CD4-positive, alpha-beta T cell (primary cell): ENCODE measurements around the gene GAS2L2. TPM values are rescaled to one million over a fixed set of nuclear protein-coding genes. Genes with fewer than 3 reads are reported as not detected.

Experiments
- ATAC-seq: fragments of 200-7000 bp; cut with Tn5 transposase; one replicate; pipeline ENCODE4 v1.10.0; 2022; ENCODE audit warnings: mild to moderate bottlenecking; ENCODE audit not compliant: poor library complexity
- CTCF ChIA-PET: fragments of 350-600 bp; sonication (Branson Sonifier 250); formaldehyde crosslinking; loops from one replicate; lab custom pipeline; 2021; ENCODE audit warnings: antibody characterized with exemption, inconsistent platforms; lab: Charles Lee
- POLR2A ChIA-PET: fragments of 350-600 bp; sonication (Branson Sonifier 250); formaldehyde crosslinking; loops from one replicate; lab custom pipeline; 2021; ENCODE audit warnings: antibody characterized with exemption, inconsistent platforms; lab: Charles Lee
- DNase-seq, 14 experiments: peaks; one replicate each; pipeline ENCODE4 v3.0.0-alpha.2; 2013 to 2020; ENCODE audit warnings: mixed read lengths in 2 of 14
- H3K27ac ChIP-seq, 2 donors: one replicate each; pipeline versions ENCODE4 v1.5.1 to v1.7.0; 2013; ENCODE audit warnings: low read length in 2 of 2, low read depth in 1 of 2, mild to moderate bottlenecking in 1 of 2
- H3K27me3 ChIP-seq, 2 experiments: 1 replicate in 1 of 2; 2 replicates in 1 of 2; pipeline versions ENCODE4 v1.6.1 to v1.7.0; 2013; ENCODE audit warnings: low read length in 2 of 2, control low read depth in 1 of 2, mild to moderate bottlenecking in 1 of 2, moderate library complexity in 1 of 2; ENCODE audit not compliant: insufficient read depth in 2 of 2, control insufficient read depth in 1 of 2
- H3K36me3 ChIP-seq: one replicate; pipeline ENCODE4 v1.6.1; 2013; ENCODE audit warnings: low read length, control low read depth; ENCODE audit not compliant: insufficient read depth
- H3K4me1 ChIP-seq: one replicate; pipeline ENCODE4 v1.6.1; 2013; ENCODE audit warnings: low read length, control low read depth; ENCODE audit not compliant: insufficient read depth
- H3K4me3 ChIP-seq: one replicate; pipeline ENCODE4 v1.5.1; 2013; ENCODE audit warnings: mild to moderate bottlenecking, low read length, moderate library complexity
- H3K9me3 ChIP-seq, 2 experiments: 1 replicate in 1 of 2; 2 replicates in 1 of 2; pipeline versions ENCODE4 v1.6.1 to v1.7.0; 2013; ENCODE audit warnings: low read length in 2 of 2, mild to moderate bottlenecking in 2 of 2, control low read depth in 1 of 2, moderate library complexity in 1 of 2; ENCODE audit not compliant: control insufficient read depth in 1 of 2, insufficient read depth in 1 of 2
- H3K27ac Mint-ChIP-seq: one replicate; pipeline ENCODE4 v1.8.0; 2020; ENCODE audit warnings: mixed read lengths
- H3K27me3 Mint-ChIP-seq: one replicate; pipeline ENCODE4 v1.8.0; 2021; ENCODE audit warnings: mixed read lengths
- H3K36me3 Mint-ChIP-seq: one replicate; pipeline ENCODE4 v1.8.0; 2021; ENCODE audit warnings: low read depth, mixed read lengths
- H3K4me1 Mint-ChIP-seq: one replicate; pipeline ENCODE4 v1.8.0; 2021; ENCODE audit warnings: low read depth, mixed read lengths
- H3K4me3 Mint-ChIP-seq: one replicate; pipeline ENCODE4 v1.8.0; 2020; ENCODE audit warnings: mild to moderate bottlenecking, mixed read lengths
- H3K9me3 Mint-ChIP-seq: one replicate; pipeline ENCODE4 v1.8.0; 2020; ENCODE audit warnings: mixed read lengths
- CTCF ChIP-seq: fragments of 200-600 bp; IDR thresholded peaks from one replicate; pipeline ENCODE4 v1.8.0; 2022; ENCODE audit warnings: antibody characterized with exemption, mild to moderate bottlenecking
- intact Hi-C, 2 experiments: fragments of 100-400 bp; cut with DNase I in 1 of 2; cut with micrococcal nuclease in 1 of 2; formaldehyde crosslinking; loops; one replicate each; pipeline versions ENCODE4 v1.15.1 to v1.9.0; 2023 to 2025; cut with DNase I, micrococcal nuclease
- total RNA-seq, 174 experiments: library from RNA in 2 of 174; stranded (reverse) in 2 of 174; gene quantifications; one replicate each; pipeline ENCODE4 v1.2.3 and lab custom pipeline; 2021 to 2026

Gene GAS2L2
- total RNA-seq, 2 experiments from 2014 or later, result 0.19 to 0.22 TPM

- TF ChIP-seq CTCF, result no peak
- Mint-ChIP-seq H3K4me3 (no peak overlapping the region), H3K36me3 (no peaks in the 10 kb centered on the region), H3K27ac (no peak overlapping the region), H3K9me3 (no peaks in the 10 kb centered on the region), H3K27me3 (peaks cover 41% of the 10 kb centered on the region), H3K4me1 (no peaks in the 10 kb centered on the region)
- POLR2A ChIA-PET, result no interaction called here
- ATAC-seq (no peak), DNase-seq (no peak)
- no peak overlapping the region for H3K27ac ChIP-seq
- no peaks in the 10 kb centered on the region for H3K36me3 ChIP-seq
- H3K9me3 ChIP-seq, result peaks cover 0 to 11% of the 10 kb centered on the region in 2 experiments
- H3K27me3 ChIP-seq, result peaks cover 22 to 30% of the 10 kb centered on the region in 2 experiments
- no peak overlapping the region for H3K4me3 ChIP-seq
- peaks cover 17% of the 10 kb centered on the region for H3K4me1 ChIP-seq
- CTCF ChIA-PET, result no interaction called here
- intact Hi-C loops, result loop anchor here in 1 of 2 experiments (10.0 kb wide), 1 partner anchor 498 kb away; the partner anchor contains the start of gene SLFN5
These were observed 10.5 kb downstream of the GAS2L2 start for GRCh38 chr17:35742496-35742895.

GRCh38 chr17:35740997-35741931 is 11.8 kb downstream of the GAS2L2 start:
- Mint-ChIP-seq H3K9me3 (no peaks in the 10 kb centered on the region), H3K27ac (no peak overlapping the region), H3K4me1 (no peaks in the 10 kb centered on the region), H3K4me3 (peak overlapping the region; percentile 38), H3K27me3 (peaks cover 36% of the 10 kb centered on the region), H3K36me3 (no peaks in the 10 kb centered on the region)
- ChIA-PET POLR2A (no interaction called here), CTCF (no interaction called here)
- H3K36me3 ChIP-seq, result no peaks in the 10 kb centered on the region
- ATAC-seq, result peak; percentile 48
- H3K27me3 ChIP-seq, result peaks cover 22 to 30% of the 10 kb centered on the region in 2 experiments
- peaks cover 12% of the 10 kb centered on the region for H3K4me1 ChIP-seq
- intact Hi-C loops, result loop anchor here in 1 of 2 experiments (10.0 kb wide), 1 partner anchor 496 kb away; the partner anchor contains the start of gene SLFN5
- no peak overlapping the region for H3K27ac ChIP-seq
- peaks cover 0 to 11% of the 10 kb centered on the region in 2 experiments for H3K9me3 ChIP-seq
- peak in 4 of 14 experiments; percentile 5 to 27 (median 18) for DNase-seq
- H3K4me3 ChIP-seq, result peak overlapping the region; percentile 19
- TF ChIP-seq CTCF, result no peak

- Histone ChIP-seq H3K4me1 (peaks cover 12% of the 10 kb centered on the region), H3K27me3 (peaks cover 20 to 30% of the 10 kb centered on the region in 2 experiments), H3K27ac (no peak overlapping the region), H3K4me3 (no peak overlapping the region), H3K36me3 (no peaks in the 10 kb centered on the region), H3K9me3 (peaks cover 0 to 11% of the 10 kb centered on the region in 2 experiments)
- ATAC-seq (no peak), DNase-seq (no peak)
- H3K36me3 Mint-ChIP-seq, result no peaks in the 10 kb centered on the region
- H3K9me3 Mint-ChIP-seq, result no peaks in the 10 kb centered on the region
- H3K4me3 Mint-ChIP-seq, result no peak overlapping the region
- peaks cover 36% of the 10 kb centered on the region for H3K27me3 Mint-ChIP-seq
- intact Hi-C loops, result loop anchor here in 1 of 2 experiments (10.0 kb wide), 1 partner anchor 495 kb away; the partner anchor contains the start of gene SLFN5
- H3K27ac Mint-ChIP-seq, result no peak overlapping the region
- no peaks in the 10 kb centered on the region for H3K4me1 Mint-ChIP-seq
- TF ChIP-seq CTCF, result no peak
- CTCF ChIA-PET, result no interaction called here
- POLR2A ChIA-PET, result interaction anchor here (0.6 to 1.6 kb wide), 2 partner anchors 9 to 32 kb away, joined by 3 to 9 read pairs; partner anchors contain the start of gene RASL10B
These were observed 12.8 kb downstream of the GAS2L2 start for GRCh38 chr17:35740216-35740615.
